HEK293T (cell line): ENCODE measurements around the gene SLC2A14.
"Not testable (repeated sequence)": the region's sequence is repeated elsewhere in the genome, so short reads cannot be mapped to it uniquely, and the experiment has no call there.

ENCODE experiments used
- CTCF ChIA-PET: fragments of 350-600 bp; formaldehyde crosslinking; extraction: SDS; loops from one replicate; lab custom pipeline; 2021; ENCODE audit warnings: antibody characterized with exemption, inconsistent platforms; lab: Yijun Ruan, JAX
- POLR2A ChIA-PET: fragments of 350-600 bp; formaldehyde crosslinking; extraction: SDS; loops from one replicate; lab custom pipeline; 2020; ENCODE audit warnings: antibody characterized with exemption, inconsistent platforms; lab: Yijun Ruan, JAX
- DNase-seq: peaks from one replicate; pipeline ENCODE4 v3.0.0; 2012; ENCODE audit warnings: mixed read lengths; ENCODE audit errors: extremely low spot score
- ARNT ChIP-seq: fragments of 450-650 bp; IDR thresholded peaks from 2 replicates; pipeline ENCODE4 v1.6.1; 2017; ENCODE audit warnings: mild to moderate bottlenecking
- BHLHE40 ChIP-seq: fragments of 450-650 bp; IDR thresholded peaks from 2 replicates; pipeline ENCODE4 v1.6.1; 2016; ENCODE audit warnings: mild to moderate bottlenecking, moderate library complexity, borderline replicate concordance
- CTBP1 ChIP-seq: fragments of 450-650 bp; IDR thresholded peaks from 2 replicates; pipeline ENCODE4 v1.6.1; 2016; ENCODE audit warnings: borderline replicate concordance
- ELF4 ChIP-seq: fragments of 450-650 bp; IDR thresholded peaks from 2 replicates; pipeline ENCODE4 v1.6.1; 2017; ENCODE audit warnings: antibody characterized with exemption
- FOXA1 ChIP-seq: fragments of 450-650 bp; IDR thresholded peaks from 2 replicates; pipeline ENCODE4 v1.6.1; 2016; ENCODE audit warnings: mild to moderate bottlenecking
- FOXK2 ChIP-seq: fragments of 450-650 bp; IDR thresholded peaks from 2 replicates; pipeline ENCODE4 v1.6.1; 2016; ENCODE audit warnings: mild to moderate bottlenecking
- FOXM1 ChIP-seq: fragments of 450-650 bp; IDR thresholded peaks from 2 replicates; pipeline ENCODE4 v1.6.1; 2017; ENCODE audit warnings: mild to moderate bottlenecking, borderline replicate concordance
- HDGF ChIP-seq: fragments of 450-650 bp; IDR thresholded peaks from 2 replicates; pipeline ENCODE4 v1.6.1; 2017; ENCODE audit warnings: antibody characterized with exemption, borderline replicate concordance
- L3MBTL2 ChIP-seq: fragments of 450-650 bp; conservative IDR thresholded peaks from 2 replicates; pipeline ENCODE4 v1.6.1; 2016; ENCODE audit warnings: mild to moderate bottlenecking
- LEF1 ChIP-seq: fragments of 450-650 bp; IDR thresholded peaks from 2 replicates; pipeline ENCODE4 v1.6.1; 2017; ENCODE audit warnings: mild to moderate bottlenecking, borderline replicate concordance
- NFRKB ChIP-seq: fragments of 450-650 bp; IDR thresholded peaks from 2 replicates; pipeline ENCODE4 v1.6.1; 2016; ENCODE audit warnings: mild to moderate bottlenecking, moderate library complexity
- SP1 ChIP-seq: fragments of 450-650 bp; IDR thresholded peaks from 2 replicates; pipeline ENCODE4 v1.6.1; 2017
- SUZ12 ChIP-seq: fragments of 450-650 bp; IDR thresholded peaks from 2 replicates; pipeline ENCODE4 v1.6.1; 2016; ENCODE audit warnings: mild to moderate bottlenecking
- TARDBP ChIP-seq: fragments of 450-650 bp; IDR thresholded peaks from 2 replicates; pipeline ENCODE4 v1.6.1; 2016
- ZNF384 ChIP-seq: fragments of 450-650 bp; IDR thresholded peaks from 2 replicates; pipeline ENCODE4 v1.6.1; 2016
- TF ChIP-seq, protein P1 (sequence below): fragments of 450-650 bp; IDR thresholded peaks from 2 replicates; pipeline ENCODE4 v1.6.1; 2016

Gene SLC2A14

DNA sequence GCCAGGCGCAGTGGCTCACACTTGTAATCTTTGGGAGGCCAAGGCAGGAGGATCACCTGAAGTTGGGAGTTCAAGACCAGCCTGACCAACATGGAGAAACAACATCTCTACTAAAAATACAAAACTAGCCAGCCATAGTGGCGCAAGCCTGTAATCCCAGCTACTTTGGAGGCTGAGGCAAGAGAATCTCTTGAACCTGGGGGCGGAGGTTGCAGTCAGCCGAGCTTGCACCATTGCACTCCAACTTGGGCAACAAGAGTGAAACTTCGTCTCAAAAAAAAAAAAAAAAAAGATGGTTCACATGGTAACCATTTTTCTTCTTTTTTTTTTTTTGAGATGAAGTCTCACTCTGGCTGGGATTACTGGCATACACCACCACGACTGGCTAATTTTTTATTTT is 35.3 kb downstream of the SLC2A14 start:
- CTCF ChIA-PET = no interaction called here

DNA sequence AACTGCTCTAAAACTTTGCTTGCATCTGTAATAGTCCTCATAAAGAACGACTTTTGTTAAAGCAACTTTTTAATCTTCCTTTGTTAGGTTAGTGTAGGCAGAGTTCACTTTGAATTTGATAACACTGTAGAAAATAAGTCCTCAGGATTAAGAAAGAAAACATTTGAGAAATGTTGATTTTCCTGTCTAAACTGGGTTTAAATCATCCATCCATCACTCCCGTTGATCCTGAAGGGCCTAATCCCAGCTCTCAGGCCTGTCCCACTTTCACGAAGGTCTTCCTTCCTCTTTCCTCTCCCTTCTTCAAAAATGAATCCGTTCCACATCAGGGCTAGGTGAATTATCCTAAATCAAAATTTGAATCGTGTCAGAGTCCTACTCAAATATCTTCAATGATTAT is 36.9 kb downstream of the SLC2A14 start:
- ChIA-PET CTCF (no interaction called here), POLR2A (no interaction called here)
- no peak for TF ChIP-seq FOXA1
- no peak for TF ChIP-seq HDGF

More for the DNA sequence above, 35.3 kb downstream of the SLC2A14 start:
- no peak for DNase-seq
- POLR2A ChIA-PET = no interaction called here
- no peak for TF ChIP-seq SUZ12
- no peak for TF ChIP-seq ARNT
- no peak for TF ChIP-seq CTBP1
- TF ChIP-seq, protein P1, sequence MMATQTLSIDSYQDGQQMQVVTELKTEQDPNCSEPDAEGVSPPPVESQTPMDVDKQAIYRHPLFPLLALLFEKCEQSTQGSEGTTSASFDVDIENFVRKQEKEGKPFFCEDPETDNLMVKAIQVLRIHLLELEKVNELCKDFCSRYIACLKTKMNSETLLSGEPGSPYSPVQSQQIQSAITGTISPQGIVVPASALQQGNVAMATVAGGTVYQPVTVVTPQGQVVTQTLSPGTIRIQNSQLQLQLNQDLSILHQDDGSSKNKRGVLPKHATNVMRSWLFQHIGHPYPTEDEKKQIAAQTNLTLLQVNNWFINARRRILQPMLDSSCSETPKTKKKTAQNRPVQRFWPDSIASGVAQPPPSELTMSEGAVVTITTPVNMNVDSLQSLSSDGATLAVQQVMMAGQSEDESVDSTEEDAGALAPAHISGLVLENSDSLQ = no peak
- TF ChIP-seq SP1 = no peak
- TF ChIP-seq BHLHE40 = no peak
- no peak for TF ChIP-seq ELF4
- no peak for TF ChIP-seq FOXA1
- TF ChIP-seq LEF1 = no peak
- no peak for TF ChIP-seq L3MBTL2
- TF ChIP-seq FOXM1 = no peak
- TF ChIP-seq HDGF = no peak
- no peak for TF ChIP-seq NFRKB
- TF ChIP-seq FOXK2 = no peak
- TF ChIP-seq TARDBP = no peak
- TF ChIP-seq ZNF384 = no peak

DNA sequence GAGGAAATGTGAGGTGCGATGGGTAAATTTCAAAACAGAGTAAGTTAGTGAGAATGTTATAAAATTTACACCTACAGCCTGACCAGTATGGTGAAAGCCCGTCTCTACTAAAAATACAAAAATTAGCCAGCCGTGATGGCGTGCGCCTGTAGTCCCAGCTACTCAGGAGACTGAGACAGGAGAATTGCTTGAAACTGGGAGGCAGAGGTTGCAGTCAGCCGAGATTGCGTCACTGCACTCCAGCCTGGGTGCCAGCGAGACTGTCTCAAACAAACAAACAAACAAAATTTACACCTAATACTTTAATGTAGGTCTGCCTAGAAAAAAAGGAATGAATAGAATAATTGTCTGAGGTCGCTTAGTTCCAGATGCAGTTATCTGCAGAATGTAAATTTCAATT is 37.6 kb downstream of the SLC2A14 start:
- ChIA-PET POLR2A (no interaction called here), CTCF (interaction anchor here (0.7 kb wide), 1 partner anchor 119 kb away, joined by 5 read pairs; no protein-coding TSS in a partner anchor)
- DNase-seq = no peak
- TF ChIP-seq FOXK2 (no peak), LEF1 (no peak), ZNF384 (no peak), FOXA1 (no peak), CTBP1 (no peak), BHLHE40 (no peak), TARDBP (no peak), NFRKB (no peak), SUZ12 (no peak), SP1 (no peak), FOXM1 (no peak), L3MBTL2 (no peak), HDGF (no peak), ELF4 (no peak), ARNT (no peak)
- TF ChIP-seq, protein P1 = no peak

More for the DNA sequence above, 36.9 kb downstream of the SLC2A14 start:
- no peak for DNase-seq

DNA sequence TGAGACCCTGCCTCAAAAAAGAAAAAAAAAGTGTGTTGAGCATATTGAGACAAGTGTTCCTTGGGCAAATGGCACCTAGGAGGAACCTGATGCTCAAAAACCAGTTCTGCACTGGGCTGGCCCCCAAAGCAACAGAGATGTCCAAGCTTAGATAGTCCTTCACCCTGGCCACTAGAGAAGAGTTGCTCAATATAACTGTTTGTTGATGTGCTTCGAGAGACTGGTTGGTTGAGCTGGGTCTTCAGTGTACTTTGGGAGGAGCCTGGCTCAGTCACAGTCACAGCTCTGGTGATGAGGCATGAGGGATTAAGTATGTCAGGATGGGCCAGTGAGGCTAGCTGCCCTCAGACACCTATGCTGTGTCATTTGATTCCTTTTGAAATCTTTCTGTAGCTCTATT is 38.0 kb downstream of the SLC2A14 start:
- ChIA-PET CTCF (interaction anchor here (0.7 kb wide), 1 partner anchor 119 kb away, joined by 5 read pairs; no protein-coding TSS in a partner anchor), POLR2A (no interaction called here)

DNA sequence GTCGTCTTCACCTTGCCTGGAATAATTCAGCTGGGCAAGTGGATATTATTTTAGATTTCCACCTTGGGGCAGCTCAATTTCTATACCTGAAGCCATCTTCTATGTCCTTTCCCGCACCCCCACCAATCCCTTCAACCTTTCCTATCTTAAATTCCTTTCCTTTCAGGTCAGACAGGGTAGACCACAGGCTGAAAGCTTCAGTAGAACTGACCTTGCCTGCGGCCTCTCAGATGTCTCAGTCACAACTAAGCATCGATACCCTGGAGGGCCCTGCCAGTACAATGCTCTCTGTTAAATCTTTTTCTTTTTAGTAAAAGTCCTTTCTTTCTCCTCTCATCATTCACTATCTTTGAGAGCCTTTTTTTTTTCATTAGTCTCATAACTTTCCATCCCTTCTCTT is 38.9 kb downstream of the SLC2A14 start:
- no peak for DNase-seq
- POLR2A ChIA-PET = no interaction called here
- TF ChIP-seq CTBP1 (no peak), ZNF384 (no peak), ELF4 (no peak), L3MBTL2 (no peak), ARNT (no peak), FOXK2 (no peak), SUZ12 (no peak), HDGF (no peak), NFRKB (no peak), LEF1 (no peak), FOXA1 (no peak), BHLHE40 (no peak), TARDBP (no peak), SP1 (no peak), FOXM1 (no peak)
- TF ChIP-seq, protein P1 = no peak
- CTCF ChIA-PET = interaction anchor here (0.6 kb wide), 2 partner anchors 244 to 780 kb away, joined by 3 to 4 read pairs; no protein-coding TSS in a partner anchor

More for the DNA sequence above, 38.0 kb downstream of the SLC2A14 start:
- no peak for DNase-seq
- TF ChIP-seq L3MBTL2 = no peak
- TF ChIP-seq NFRKB = no peak
- no peak for TF ChIP-seq FOXK2
- TF ChIP-seq FOXM1 = no peak
- no peak for TF ChIP-seq SP1
- no peak for TF ChIP-seq HDGF
- no peak for TF ChIP-seq ZNF384
- TF ChIP-seq, protein P1 = no peak
- TF ChIP-seq FOXA1 = no peak
- TF ChIP-seq LEF1 = no peak
- no peak for TF ChIP-seq ELF4
- no peak for TF ChIP-seq ARNT
- no peak for TF ChIP-seq CTBP1
- TF ChIP-seq BHLHE40 = no peak
- TF ChIP-seq SUZ12 = no peak

DNA sequence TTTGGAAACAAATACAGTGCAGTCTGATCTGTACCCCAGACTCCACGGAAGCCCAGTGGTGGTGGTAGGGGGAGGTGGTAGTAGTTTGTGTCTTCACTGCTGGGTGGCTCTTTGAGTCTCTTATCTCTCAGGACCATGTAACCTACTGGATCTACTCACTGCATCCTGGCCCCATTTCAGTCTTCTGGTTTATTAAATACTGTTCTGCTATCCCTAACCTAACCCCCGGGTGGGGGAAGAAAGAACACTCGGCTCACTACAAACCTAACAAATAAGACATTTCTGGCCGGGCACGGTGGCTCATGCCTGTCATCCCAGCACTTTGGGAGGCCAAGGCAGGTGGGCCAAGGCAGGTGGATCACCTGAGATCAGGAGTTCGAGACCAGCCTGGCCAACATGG is 39.5 kb downstream of the SLC2A14 start:
- DNase-seq, POLR2A ChIA-PET: not testable (repeated sequence)
- CTCF ChIA-PET = interaction anchor here (0.6 to 1.0 kb wide), 2 partner anchors 100 to 245 kb away, joined by 3 read pairs; no protein-coding TSS in a partner anchor
